Natural killer cell (primary cell): ENCODE measurements around the gene AGAP5. TPM values are rescaled to one million over a fixed set of nuclear protein-coding genes. Genes with fewer than 3 reads are reported as not detected.
"Not testable (repeated sequence)": the region's sequence is repeated elsewhere in the genome, so short reads cannot be mapped to it uniquely, and the experiment has no call there.

Experiments
- ATAC-seq, 3 donors: fragments of 150-1000 bp in 2 of 3; fragments of 200-7000 bp in 1 of 3; cut with Tn5 transposase; 1 replicate in 1 of 3; 2 replicates in 2 of 3; pipeline ENCODE4 v1.10.0; 2021; ENCODE audit warnings: mild to moderate bottlenecking in 2 of 3, moderate library complexity in 2 of 3
- DNase-seq, 2 donors: peaks; one replicate each; pipeline versions ENCODE4 v3.0.0 to v3.0.0-alpha.2; 2013 to 2021; ENCODE audit warnings: mixed read lengths in 1 of 2
- H3K27ac ChIP-seq: one replicate; pipeline ENCODE4 v1.5.1; 2013; ENCODE audit warnings: mild to moderate bottlenecking, low read length
- H3K27me3 ChIP-seq: one replicate; pipeline ENCODE4 v1.6.1; 2013; ENCODE audit warnings: low read length; ENCODE audit not compliant: control insufficient read depth, insufficient read depth
- H3K36me3 ChIP-seq: one replicate; pipeline ENCODE4 v1.6.1; 2013; ENCODE audit warnings: low read length; ENCODE audit not compliant: control insufficient read depth, insufficient read depth
- H3K4me1 ChIP-seq: one replicate; pipeline ENCODE4 v1.6.1; 2013; ENCODE audit warnings: low read length; ENCODE audit not compliant: control insufficient read depth, insufficient read depth
- H3K4me3 ChIP-seq: one replicate; pipeline ENCODE4 v1.5.1; 2013; ENCODE audit warnings: low read length
- H3K9me3 ChIP-seq: one replicate; pipeline ENCODE4 v1.6.1; 2013; ENCODE audit warnings: low read length; ENCODE audit not compliant: control insufficient read depth, insufficient read depth
- H3K27ac Mint-ChIP-seq, 2 donors: one replicate each; pipeline ENCODE4 v1.8.0; 2022; ENCODE audit warnings: mild to moderate bottlenecking in 2 of 2, mixed read lengths in 2 of 2, moderate library complexity in 1 of 2
- H3K27me3 Mint-ChIP-seq, 2 donors: one replicate each; pipeline ENCODE4 v1.8.0; 2022; ENCODE audit warnings: low read depth in 2 of 2, mixed read lengths in 2 of 2
- H3K36me3 Mint-ChIP-seq: one replicate; pipeline ENCODE4 v1.8.0; 2022; ENCODE audit warnings: mixed read lengths
- H3K4me1 Mint-ChIP-seq, 2 donors: one replicate each; pipeline ENCODE4 v1.8.0; 2022; ENCODE audit warnings: mixed read lengths in 2 of 2
- H3K4me3 Mint-ChIP-seq: one replicate; pipeline ENCODE4 v1.8.0; 2022; ENCODE audit warnings: mild to moderate bottlenecking, moderate library complexity, mixed read lengths
- H3K9me3 Mint-ChIP-seq, 2 donors: one replicate each; pipeline ENCODE4 v1.8.0; 2022; ENCODE audit warnings: mixed read lengths in 2 of 2
- WGBS: methylation state at CpG from one replicate; pipeline ENCODE4 v1.1.7; 2013; ENCODE audit warnings: missing lambda C conversion rate; ENCODE audit not compliant: insufficient coverage; 5-methylcytosine and 5-hydroxymethylcytosine counted together
- intact Hi-C: fragments of 100-400 bp; cut with micrococcal nuclease; formaldehyde crosslinking; loops from one replicate; pipeline ENCODE4 v1.14.2; 2022
- total RNA-seq, 4 donors: library from RNA; stranded (reverse); fragments of 120-200 nt in 1 of 4; gene quantifications; one replicate each; pipeline versions ENCODE4 v1.2.3 to v1.2.4, GENCODE V29; 2013 to 2022

The AGAP5 gene
- total RNA-seq, 3 donors from 2014 or later (not counting 1 experiment from before 2014, with no cell fraction given) = 8.4 to 14.6 (median 9.4) TPM

- H3K9me3 ChIP-seq, H3K36me3 ChIP-seq, ATAC-seq, H3K4me1 ChIP-seq, H3K27me3 ChIP-seq, H3K36me3 Mint-ChIP-seq, H3K4me3 Mint-ChIP-seq, H3K27ac Mint-ChIP-seq, H3K4me1 Mint-ChIP-seq, H3K4me3 ChIP-seq, DNase-seq, H3K9me3 Mint-ChIP-seq, H3K27ac ChIP-seq, H3K27me3 Mint-ChIP-seq, intact Hi-C loops: not testable (repeated sequence)
- WGBS = 97% methylated on average over 10 of the region's 28 CpGs
Observed at GRCh38 chr10:73689596-73689995, 8.3 kb downstream of the AGAP5 start.

GRCh38 chr10:73687641-73688040 lies 10.3 kb downstream of the AGAP5 start:
- intact Hi-C loops, H3K36me3 ChIP-seq, H3K27me3 ChIP-seq, DNase-seq, H3K4me3 Mint-ChIP-seq, H3K27ac Mint-ChIP-seq, H3K4me1 Mint-ChIP-seq, H3K4me3 ChIP-seq, H3K4me1 ChIP-seq, H3K36me3 Mint-ChIP-seq, H3K27ac ChIP-seq, H3K9me3 Mint-ChIP-seq, H3K9me3 ChIP-seq, ATAC-seq, H3K27me3 Mint-ChIP-seq: not testable (repeated sequence)
- WGBS = no CpG with 5 or more reads among the region's 1 CpG

GRCh38 chr10:73674546-73674945 lies 23.4 kb downstream of the AGAP5 start:
- H3K27ac Mint-ChIP-seq, H3K36me3 Mint-ChIP-seq, H3K27me3 Mint-ChIP-seq, H3K4me3 Mint-ChIP-seq, H3K4me3 ChIP-seq, ATAC-seq, H3K9me3 ChIP-seq, H3K36me3 ChIP-seq, H3K4me1 Mint-ChIP-seq, H3K4me1 ChIP-seq, DNase-seq, H3K27me3 ChIP-seq, H3K27ac ChIP-seq, H3K9me3 Mint-ChIP-seq, intact Hi-C loops: not testable (repeated sequence)
- 92% methylated on average over 9 of the region's 20 CpGs for WGBS

DNA sequence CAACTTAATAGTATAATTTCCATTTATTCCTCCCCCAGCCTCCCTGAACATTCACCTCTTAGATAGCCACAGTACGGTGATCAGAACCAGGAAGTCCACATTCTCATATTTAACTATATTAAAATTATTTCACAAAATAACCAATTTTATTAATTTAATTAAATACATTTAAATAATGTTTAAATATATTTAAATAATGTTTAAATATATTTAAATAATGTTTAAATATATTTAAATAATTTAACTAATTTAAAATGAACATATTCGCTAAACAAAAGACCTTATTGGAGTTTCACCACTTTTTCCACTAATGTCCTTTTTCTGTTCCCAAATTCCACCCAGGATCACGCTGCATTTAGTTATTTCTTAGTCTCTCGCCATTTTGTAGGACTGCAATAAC lies 29.5 kb downstream of the AGAP5 start:
- DNase-seq, H3K4me1 Mint-ChIP-seq, H3K9me3 ChIP-seq, H3K4me3 ChIP-seq, H3K4me1 ChIP-seq, H3K4me3 Mint-ChIP-seq, intact Hi-C loops, ATAC-seq, H3K27me3 ChIP-seq, H3K27ac Mint-ChIP-seq, H3K36me3 Mint-ChIP-seq, H3K27me3 Mint-ChIP-seq, H3K9me3 Mint-ChIP-seq, H3K27ac ChIP-seq, H3K36me3 ChIP-seq: not testable (repeated sequence)
- WGBS = no CpG with 5 or more reads among the region's 4 CpGs

- H3K27ac ChIP-seq, H3K36me3 ChIP-seq, H3K36me3 Mint-ChIP-seq, H3K27me3 Mint-ChIP-seq, intact Hi-C loops, DNase-seq, H3K4me3 Mint-ChIP-seq, H3K4me3 ChIP-seq, H3K4me1 Mint-ChIP-seq, H3K9me3 ChIP-seq, H3K27me3 ChIP-seq, H3K4me1 ChIP-seq, ATAC-seq, H3K27ac Mint-ChIP-seq, H3K9me3 Mint-ChIP-seq: not testable (repeated sequence)
- WGBS = 84% methylated on average over 3 of the region's 5 CpGs
Observed at GRCh38 chr10:73666153-73666809, 31.6 kb downstream of the AGAP5 start.

DNA sequence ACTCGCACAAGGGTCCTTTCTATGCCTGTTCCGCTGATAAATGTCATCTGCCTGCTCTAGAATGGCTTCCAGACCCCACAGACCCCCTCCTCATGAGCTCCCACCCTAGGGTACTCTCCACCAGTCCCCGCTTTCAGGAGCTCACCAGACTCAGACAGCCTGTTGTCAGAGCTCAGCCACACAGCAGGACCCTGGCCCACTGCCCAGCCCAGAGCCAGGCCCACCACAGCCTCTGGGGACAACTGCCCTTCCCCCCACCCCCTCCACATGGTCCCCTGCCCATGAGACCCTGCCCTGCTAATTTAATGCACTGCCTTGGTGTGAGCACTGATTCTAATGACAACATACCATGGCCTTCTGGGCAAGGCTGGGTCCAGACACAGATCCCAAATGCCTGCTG lies 32.3 kb downstream of the AGAP5 start:
- H3K4me1 Mint-ChIP-seq, H3K9me3 ChIP-seq, DNase-seq, H3K4me1 ChIP-seq, H3K27ac Mint-ChIP-seq, H3K36me3 Mint-ChIP-seq, ATAC-seq, H3K27ac ChIP-seq, intact Hi-C loops, H3K27me3 Mint-ChIP-seq, H3K36me3 ChIP-seq, H3K4me3 ChIP-seq, H3K4me3 Mint-ChIP-seq, H3K9me3 Mint-ChIP-seq, H3K27me3 ChIP-seq: not testable (repeated sequence)
- WGBS = 82% methylated on average over 3 of the region's 3 CpGs

DNA sequence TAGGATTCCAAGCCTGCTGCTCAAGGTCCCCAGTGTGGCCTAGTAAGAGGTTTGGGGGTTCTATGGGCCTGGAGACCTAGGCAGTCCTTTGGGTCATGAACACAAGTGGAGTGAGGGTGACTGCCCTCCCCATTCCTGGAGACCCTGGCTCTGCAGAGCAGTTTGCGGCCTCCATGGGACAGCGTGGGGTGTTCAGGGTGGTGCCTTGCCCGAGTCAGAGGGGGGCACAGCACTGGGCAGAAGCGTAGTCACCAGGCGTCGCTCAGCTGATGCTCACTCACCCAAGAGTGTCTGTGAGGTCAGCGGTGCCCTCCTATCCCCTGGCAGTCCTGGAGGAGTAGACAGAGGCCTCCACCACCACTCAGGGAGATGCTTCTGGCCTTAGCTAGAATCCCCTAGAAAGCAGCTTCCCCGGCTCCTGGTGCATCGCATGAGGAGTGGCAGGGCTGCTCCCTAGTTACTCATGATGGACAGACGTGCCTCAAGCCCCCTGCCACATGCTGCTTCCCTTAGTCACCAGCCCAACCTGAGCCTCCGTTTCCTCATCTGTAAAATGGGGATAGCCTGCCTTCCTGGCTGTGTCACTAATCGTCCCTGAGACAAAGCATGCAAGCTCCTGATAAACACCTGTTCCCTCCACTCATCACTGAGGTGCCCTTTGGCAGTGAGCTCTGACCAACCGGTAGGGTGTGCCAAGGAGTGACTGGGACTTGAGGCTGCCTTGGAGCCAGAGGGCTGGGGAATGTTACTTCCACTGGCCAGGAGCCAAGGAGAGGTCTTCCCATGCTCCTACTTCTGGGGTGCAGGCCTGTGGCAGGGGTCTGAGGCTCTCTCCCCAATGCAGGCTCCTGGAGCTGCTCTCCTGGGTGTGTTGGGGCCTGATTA lies 33.5 kb downstream of the AGAP5 start:
- H3K27me3 Mint-ChIP-seq, DNase-seq, ATAC-seq, H3K9me3 Mint-ChIP-seq, H3K4me3 ChIP-seq, intact Hi-C loops, H3K27ac ChIP-seq, H3K36me3 Mint-ChIP-seq, H3K4me3 Mint-ChIP-seq, H3K27me3 ChIP-seq, H3K4me1 ChIP-seq, H3K36me3 ChIP-seq, H3K9me3 ChIP-seq, H3K4me1 Mint-ChIP-seq, H3K27ac Mint-ChIP-seq: not testable (repeated sequence)
- WGBS = 88% methylated on average over 13 of the region's 13 CpGs

DNA sequence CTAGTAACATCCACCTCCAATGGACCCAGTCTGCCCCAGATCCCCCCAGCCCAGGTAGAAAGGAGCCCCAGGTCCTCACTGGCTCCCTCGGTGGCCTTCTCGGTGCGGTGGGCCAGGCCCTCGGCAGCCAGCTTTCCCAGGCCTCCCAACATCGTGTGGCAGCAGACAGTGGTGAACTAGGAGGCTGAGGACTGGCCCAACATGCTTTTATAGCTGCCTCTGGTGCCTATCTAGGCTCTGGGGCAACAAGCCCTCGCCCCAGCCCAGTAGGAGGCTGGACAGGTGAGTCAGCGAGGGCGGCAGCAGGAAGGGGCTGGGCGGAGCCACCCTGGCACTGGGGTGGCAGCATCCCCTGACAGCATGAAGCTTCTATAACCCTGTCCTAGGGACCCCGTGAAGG lies 34.3 kb downstream of the AGAP5 start:
- H3K27me3 ChIP-seq, H3K4me3 ChIP-seq, intact Hi-C loops, H3K4me3 Mint-ChIP-seq, H3K36me3 ChIP-seq, H3K27ac Mint-ChIP-seq, H3K36me3 Mint-ChIP-seq, ATAC-seq, H3K4me1 ChIP-seq, H3K9me3 ChIP-seq, H3K27ac ChIP-seq, H3K4me1 Mint-ChIP-seq, H3K9me3 Mint-ChIP-seq, H3K27me3 Mint-ChIP-seq, DNase-seq: not testable (repeated sequence)
- 89% methylated on average over 10 of the region's 10 CpGs for WGBS
